HEK293 (cell line): ENCODE data around the gene SMTNL2.

Source experiments
- CTCF ChIP-seq: fragments of 450-650 bp; formaldehyde crosslinking; IDR thresholded peaks from 2 replicates; pipeline ENCODE4 v1.5.1; 2016; ENCODE audit warnings: missing biosample characterization, missing genetic modification characterization
- KLF10 ChIP-seq: fragments of 450-650 bp; IDR thresholded peaks from 2 replicates; pipeline ENCODE4 v1.5.1; 2018; ENCODE audit warnings: missing biosample characterization, mild to moderate bottlenecking, missing genetic modification characterization
- MEIS1 ChIP-seq: sonication (generic); formaldehyde crosslinking; IDR thresholded peaks from 2 replicates; pipeline ENCODE4 v1.8.1; 2022; ENCODE audit warnings: missing genetic modification reagents, mild to moderate bottlenecking, borderline replicate concordance
- TCF7L2 ChIP-seq: IDR thresholded peaks from 2 replicates; pipeline ENCODE4 v1.6.1; 2011; ENCODE audit warnings: low read depth, mild to moderate bottlenecking, inconsistent platforms, low read length, moderate library complexity, borderline replicate concordance
- ZNF184 ChIP-seq: fragments of 450-650 bp; IDR thresholded peaks from 2 replicates; pipeline ENCODE4 v1.5.1; 2018; ENCODE audit warnings: missing biosample characterization, mild to moderate bottlenecking, missing genetic modification characterization
- ZNF274 ChIP-seq, 2 experiments: fragments of 200-500 bp in 1 of 2; fragments of 450-650 bp in 1 of 2; sonication (Bioruptor generic) in 1 of 2; formaldehyde crosslinking in 1 of 2; IDR thresholded peaks; 2 replicates each; pipeline versions ENCODE4 v1.5.1 to v1.6.1; 2014 to 2016; ENCODE audit warnings: borderline replicate concordance in 1 of 2, inconsistent platforms in 1 of 2, low read length in 1 of 2, missing biosample characterization in 1 of 2, missing genetic modification characterization in 1 of 2

- TF ChIP-seq ZNF274 (IDR thresholded peaks at IDR 0.05; ENCODE audit: low read length) (no peak), ZNF274 (tag by site-specific recombination; IDR thresholded peaks at IDR 0.05; ENCODE audit: borderline replicate concordance) (no peak), MEIS1 (CRISPR knock-in tag) (no peak), KLF10 (no peak), CTCF (tag by site-specific recombination) (no peak), ZNF184 (no peak), TCF7L2 (no peak)
Measured at GRCh38 chr17:4542726-4543191, 41.6 kb upstream of the SMTNL2 start.
